NCI-H2107 (cell line): Measurements from ENCODE around the gene LCN15.

Experiments used
- DNase-seq: peaks from one replicate; lab custom pipeline; 2025; lab: John Stamatoyannopoulos, UW

Gene LCN15

DNA sequence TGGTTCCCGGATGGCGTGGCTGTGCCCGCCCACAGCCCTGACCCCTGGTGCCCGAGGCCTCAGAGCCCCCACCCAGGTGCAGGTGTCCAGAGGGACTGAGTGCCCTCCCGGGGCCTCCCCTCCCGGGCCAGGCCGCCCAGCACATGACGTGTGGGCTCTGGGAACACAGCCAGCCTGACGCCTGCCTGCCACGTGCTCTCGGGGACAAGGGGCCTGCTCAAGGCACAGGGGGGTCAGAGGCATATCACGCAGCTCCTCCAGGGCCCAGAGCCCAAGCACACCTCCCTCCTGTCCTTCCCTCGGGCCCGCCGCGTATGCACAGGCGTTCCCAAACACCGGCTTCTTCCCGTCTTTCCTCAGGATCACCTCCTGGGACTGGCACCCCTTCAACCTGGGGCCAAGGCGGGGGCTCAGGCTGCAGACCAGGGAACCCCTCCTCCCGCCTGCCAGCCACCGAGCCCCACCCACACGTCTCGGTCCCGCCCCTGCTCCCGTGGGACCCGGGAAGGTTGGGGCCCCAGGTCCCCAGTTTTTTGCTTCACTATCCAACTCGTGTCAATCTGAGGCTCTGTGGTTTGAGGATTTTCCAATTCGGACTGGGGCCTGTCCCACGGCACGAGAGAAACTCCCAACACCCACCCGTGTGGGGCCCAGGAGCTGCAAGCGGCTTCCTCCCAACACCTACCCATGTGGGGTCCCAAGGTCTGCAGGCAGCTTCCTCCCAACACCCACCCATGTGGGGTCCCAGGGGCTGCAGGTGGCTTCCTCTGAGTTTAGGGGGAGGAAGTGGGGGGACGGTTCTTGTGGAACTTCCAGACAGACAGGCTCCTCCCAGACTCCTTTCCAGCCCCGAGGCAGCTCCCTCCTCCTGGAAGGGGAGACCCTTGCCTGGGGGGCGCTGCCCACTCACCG is 23.1 kb downstream of the LCN15 start:
- DNase-seq = no peak

DNA sequence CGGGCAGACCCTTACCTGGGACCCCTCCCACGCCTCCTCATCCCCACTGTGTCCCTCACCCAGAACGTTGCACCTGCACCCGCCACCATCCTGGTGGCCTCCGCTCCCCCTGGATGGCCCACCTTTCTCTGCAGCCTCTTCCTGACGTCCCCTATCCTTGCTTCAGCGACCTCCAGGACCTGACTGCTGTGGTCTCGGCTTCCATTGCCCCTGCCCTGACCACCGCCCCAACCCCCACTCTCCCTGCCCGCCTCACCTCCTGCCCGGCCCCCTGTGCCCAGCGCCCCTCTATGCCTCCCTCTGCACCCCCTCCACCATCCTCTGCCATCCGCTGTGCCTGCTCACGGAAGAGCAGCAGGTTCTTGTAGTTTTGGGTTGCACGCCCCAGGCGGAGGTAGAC is 23.8 kb downstream of the LCN15 start:
- no peak for DNase-seq

- DNase-seq = no peak
Observed at GRCh38 chr9:136740069-136740468, 24.2 kb downstream of the LCN15 start.

- DNase-seq = no peak
Observed at GRCh38 chr9:136739509-136739908, 24.8 kb downstream of the LCN15 start.

DNA sequence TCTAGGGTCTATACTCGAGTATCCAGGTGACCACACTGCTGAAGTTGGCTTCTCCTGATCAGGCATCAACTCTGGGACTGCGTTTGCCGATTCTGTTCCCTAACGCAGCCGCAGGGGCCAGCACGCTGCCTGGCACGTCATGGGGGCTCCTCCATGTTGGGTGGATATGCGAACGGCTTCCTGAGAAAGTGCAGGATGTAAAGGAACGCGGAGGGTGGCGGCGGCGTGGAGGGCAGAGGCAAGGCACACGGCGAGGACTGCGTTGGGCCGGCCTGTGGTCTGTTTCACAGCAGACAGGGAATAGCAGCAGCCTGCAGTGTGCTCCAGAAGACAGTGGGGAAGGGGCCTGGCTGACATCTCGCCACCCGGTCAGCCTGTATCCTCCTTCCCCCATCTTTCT is 25.4 kb downstream of the LCN15 start:
- no peak for DNase-seq

DNA sequence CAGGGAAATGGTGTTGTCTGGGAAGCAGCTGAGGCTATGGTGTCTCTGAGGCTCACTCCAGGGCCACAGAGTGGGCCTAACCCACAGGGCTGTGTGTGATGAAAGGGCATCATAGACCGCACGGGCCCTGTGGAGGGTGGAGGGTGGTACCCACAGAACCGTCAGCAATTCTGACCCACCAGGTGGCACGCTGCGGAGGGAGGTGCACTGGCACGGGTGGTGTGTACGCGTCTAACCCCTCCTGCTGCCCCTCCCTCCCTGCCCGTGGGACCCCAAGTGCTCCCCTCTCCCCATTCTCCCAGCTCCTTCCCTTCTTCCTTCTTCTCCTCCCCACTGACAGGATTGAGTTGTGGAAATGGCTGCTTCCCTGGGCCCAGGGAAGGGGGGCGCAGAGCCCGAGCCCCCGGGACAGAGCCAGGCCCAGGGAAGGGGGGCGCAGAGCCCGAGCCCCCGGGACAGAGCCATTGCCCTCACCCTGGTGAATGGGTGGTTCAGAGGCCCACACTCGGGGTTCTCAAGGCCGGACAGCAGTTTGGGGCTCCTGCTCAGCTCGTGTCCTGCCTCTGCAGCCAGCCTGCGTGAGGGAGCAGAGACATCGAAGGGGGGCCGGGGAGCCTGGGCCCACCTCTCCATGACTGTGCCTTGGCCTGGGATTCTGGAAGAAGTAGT is 28.4 kb downstream of the LCN15 start:
- DNase-seq = no peak

DNA sequence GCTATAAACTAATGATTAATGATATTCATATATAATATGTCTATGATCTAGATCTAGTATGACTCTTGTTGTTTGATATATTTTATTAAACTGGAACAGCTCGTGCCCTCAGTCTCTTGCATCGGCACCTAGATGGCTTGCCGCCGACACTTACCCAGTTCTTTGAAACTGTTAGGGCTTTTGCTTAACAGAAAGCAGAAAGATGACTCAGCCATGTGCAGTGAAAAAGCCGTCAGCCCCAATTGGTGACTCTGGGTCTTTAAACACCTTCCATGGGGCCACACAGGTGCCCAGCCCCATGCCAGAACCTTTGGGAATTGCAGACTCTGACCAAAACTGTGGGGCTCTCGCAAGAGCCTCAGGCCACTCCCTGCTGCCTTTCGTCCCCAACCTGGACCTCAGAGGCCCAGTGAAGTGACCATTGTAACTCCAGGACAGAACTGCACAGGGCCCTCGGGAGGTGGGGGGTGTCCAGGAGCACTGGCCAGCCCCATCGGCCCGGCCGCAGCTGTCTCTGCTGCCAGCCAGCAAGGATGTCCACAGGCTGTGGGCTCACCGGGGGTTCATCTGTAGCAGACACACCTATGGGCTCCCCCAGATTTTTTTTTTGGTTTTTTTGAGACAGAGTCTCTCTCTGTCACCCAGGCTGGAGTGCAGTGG is 29.4 kb downstream of the LCN15 start:
- DNase-seq = no peak

DNA sequence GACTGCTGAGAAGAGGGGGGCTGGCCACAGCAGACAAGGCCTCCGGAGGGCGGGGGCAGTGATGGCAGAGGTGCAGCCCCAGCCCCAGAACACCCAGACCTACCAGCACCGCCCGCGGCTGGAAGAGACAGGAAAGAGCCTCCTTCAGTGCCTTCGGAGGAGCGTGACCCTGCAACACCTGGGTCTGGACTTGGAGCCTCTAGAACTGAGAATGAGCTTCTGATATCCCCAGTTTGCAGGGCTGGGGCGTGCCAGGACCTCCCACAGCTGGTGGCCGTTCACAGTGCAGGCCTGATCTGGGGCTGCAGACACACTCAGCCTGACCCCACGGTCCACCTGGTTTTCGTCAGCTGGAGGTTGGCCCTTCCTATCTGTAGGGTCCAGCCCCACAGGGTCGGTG is 30.7 kb downstream of the LCN15 start:
- DNase-seq = no peak

- no peak for DNase-seq
Observed at GRCh38 chr9:136732444-136733178, 31.7 kb downstream of the LCN15 start.

DNA sequence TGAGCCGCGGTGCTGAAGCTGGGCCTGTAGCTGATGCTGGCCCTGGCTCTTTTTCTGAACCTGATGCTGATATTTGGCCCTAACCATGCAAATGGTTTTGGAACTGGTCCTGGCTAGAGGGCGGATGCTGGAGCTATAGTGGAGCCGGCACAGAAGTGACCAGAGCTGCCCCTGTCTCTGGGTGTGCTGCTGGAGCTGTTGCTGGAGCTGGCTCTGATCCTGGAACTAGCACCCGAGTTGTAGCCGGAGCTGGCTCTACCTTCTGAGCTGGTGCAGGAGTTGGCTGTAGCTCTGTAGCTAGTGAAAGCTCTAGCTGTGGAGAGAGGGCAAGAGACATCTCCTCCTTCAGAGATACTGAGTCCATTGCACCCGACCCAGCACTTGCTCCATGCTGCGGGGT is 34.4 kb downstream of the LCN15 start:
- DNase-seq = no peak

GRCh38 chr9:136729144-136729543 is 35.2 kb downstream of the LCN15 start:
- no peak for DNase-seq

DNA sequence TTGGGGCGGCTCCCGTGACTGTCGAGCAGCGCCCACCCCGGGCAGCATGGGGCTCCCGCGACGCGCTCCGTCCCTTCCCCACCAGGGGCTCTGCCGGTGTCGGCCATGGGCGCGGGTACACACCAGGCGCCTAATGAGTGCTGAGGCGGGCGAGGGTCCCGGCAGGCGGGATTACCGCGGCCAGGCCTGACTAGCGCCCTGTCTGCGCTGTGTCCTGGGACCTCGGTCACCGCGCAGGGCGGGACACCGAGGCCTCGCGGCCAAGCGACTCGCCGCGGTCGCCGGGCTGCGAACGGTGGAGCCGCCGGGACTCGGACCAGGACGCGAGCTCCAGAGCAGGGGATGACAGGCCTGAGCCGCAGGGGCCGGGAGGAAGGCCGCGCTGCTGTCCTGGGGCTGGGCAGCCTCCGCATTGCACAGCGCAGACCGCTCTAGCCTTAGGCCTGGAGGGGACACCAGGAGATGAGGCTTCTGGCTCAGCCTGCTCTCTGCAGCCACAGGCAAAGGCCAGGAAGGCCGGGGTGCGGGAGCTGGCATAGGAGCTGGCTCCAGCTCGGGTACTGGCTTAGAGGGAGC is 35.7 kb downstream of the LCN15 start:
- no peak for DNase-seq

GRCh38 chr9:136728080-136728547 is 36.2 kb downstream of the LCN15 start:
- DNase-seq = peak; percentile 88

GRCh38 chr9:136726631-136727191 is 37.6 kb downstream of the LCN15 start:
- no peak for DNase-seq

GRCh38 chr9:136726118-136726517 is 38.2 kb downstream of the LCN15 start:
- DNase-seq = no peak

DNA sequence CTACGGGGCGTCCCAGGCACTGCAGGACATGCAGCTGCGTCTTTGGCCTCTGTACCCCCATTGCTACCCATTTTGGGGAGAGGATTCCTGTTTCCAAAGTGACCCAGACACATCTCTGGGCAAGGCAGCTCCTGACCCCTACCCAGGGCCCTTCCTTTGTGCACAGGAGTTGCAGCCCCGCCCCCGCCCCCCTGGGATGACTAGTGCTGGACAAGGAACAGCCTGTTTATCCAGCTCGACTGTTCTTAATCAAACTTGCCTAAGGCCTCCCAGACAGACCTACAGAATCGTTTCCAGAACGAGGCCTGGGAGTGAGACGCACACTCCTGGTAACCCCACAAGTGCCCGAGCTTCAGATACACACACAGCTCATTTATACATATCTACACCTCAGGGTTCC is 38.7 kb downstream of the LCN15 start:
- DNase-seq = no peak

- no peak for DNase-seq
Observed at GRCh38 chr9:136724772-136725171, 39.5 kb downstream of the LCN15 start.

GRCh38 chr9:136723989-136724388 is 40.3 kb downstream of the LCN15 start:
- no peak for DNase-seq

DNA sequence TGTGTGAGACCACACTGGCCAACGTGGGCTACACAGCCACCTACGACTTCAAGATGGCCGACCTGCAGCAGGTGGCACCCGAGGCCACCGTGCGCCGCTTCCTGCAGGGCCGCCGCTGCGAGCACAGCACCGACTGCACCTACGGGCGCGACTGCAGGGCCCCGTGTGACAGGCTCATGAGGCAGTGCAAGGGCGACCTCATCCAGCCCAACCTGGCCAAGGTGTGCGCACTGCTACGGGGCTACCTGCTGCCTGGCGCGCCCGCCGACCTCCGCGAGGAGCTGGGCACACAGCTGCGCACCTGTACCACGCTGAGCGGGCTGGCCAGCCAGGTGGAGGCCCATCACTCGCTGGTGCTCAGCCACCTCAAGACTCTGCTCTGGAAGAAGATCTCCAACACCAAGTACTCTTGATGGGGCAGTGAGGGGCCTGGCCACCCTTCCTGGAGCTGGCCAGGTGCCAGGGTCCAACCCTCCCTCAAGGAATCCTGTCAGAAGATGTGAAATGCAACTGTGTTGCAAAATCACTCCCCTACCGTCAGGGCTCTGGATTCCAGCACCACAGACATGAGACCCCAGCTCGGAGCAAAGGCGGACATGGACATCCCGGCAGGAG is 40.8 kb downstream of the LCN15 start:
- DNase-seq = no peak

GRCh38 chr9:136722969-136723356 is 41.4 kb downstream of the LCN15 start:
- no peak for DNase-seq
